Stimulated activated CD4-positive, alpha-beta T cell treated with anti-CD3 and anti-CD28 coated beads, Interleukin-1b, Interleukin-23, amount 100 ng/mL, for 4 hours (primary cell): ENCODE results near the gene PANK2.
A peak's percentile ranks its signal among the peaks of the same experiment; 100 is the strongest.
"Not testable (repeated sequence)": the region's sequence is repeated elsewhere in the genome, so short reads cannot be mapped to it uniquely, and the experiment has no call there.

Experiments used
- DNase-seq, 2 donors: peaks; one replicate each; pipeline ENCODE4 v3.0.0-alpha.2; 2020; ENCODE audit warnings: low read depth in 2 of 2

The PANK2 gene

DNA sequence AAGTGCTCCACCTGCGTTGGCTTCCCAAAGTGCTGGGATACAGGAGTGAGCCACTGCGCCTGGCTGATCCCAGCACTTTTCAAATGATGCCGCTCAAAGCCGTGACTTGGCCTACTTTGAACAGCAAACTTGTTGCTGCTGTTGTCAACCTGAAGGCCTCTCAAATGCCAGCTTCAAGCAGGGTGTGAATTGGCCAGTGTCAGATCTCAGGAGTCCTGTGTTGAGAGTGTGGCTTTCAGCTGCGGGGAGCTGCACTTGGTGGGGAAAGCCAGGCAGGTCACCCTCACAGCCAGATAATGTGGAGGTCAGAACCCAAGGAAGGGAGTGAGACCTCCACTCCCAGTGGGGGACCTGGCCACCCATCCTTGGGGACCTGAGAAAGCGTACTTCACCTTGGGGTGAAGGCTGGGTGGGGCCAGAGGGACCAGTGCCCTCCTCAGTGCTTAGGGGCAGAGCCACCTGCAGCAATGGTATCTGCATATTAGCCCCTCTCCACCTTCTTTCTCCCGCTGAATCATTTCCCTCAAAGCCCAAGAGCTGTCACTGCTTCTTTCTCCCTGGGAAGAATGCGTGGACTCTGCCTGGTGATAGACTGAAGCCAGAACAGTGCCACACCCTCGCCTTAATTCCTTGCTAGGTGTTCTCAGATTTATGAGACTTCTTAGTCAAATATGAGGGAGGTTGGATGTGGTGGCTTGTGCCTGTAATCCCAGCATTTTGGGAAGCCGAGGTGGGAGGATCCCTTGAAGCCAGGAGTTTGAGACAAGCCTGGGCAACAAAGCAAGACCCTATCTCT is 19.1 kb upstream of the PANK2 start:
- DNase-seq = no peak

DNA sequence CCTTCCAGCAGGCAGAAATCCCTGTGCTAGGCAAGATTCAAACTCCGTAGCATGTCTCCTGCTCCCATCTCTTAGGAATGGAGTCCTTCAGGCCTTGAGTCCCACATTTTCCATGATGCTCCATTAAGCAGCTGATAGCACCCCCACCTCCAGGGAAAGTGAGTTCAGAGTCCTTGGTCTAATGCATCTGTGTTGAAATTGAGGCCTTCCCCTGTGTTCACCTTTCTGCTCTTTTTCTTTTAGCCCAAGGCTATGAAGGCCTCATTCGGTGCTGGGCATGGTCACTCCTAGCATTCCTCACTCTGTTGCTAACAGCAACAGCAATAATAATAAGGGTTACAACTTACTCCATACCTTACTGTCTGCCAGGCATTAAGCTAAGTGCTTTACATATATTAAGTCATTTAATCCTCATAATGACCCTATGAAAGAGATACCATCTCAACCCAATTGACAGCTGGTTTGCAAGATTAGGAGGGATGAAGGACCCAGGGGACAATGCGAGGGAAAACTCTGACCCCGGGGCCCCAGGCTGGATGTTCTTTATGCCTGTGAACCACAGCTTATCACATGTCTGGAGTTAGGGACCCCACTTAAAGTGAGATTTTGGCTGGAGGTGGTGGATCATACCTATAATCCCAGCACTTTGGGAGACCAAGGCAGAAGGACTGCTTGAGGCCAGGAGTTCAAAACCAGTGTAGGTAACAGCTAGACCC is 17.5 kb upstream of the PANK2 start:
- no peak for DNase-seq

DNA sequence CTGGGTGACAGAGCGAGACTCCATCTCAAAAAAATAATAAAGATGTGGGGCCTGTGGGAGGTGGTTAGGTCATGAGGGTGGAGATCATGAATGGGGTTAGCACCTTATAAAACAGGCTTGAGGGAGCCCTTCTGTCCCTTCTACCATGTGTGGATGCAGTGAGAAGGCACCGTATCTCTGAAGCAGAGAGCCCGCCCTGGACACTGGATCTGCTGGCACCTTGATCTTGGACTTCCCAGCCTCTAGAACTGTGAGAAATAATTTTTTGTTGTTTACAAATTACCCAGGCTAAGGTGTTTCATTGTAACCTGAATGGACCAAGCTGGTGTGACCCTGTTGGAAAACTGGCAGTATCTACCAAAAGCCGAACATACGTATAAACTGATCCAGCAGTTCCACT is 15.7 kb upstream of the PANK2 start:
- no peak for DNase-seq

DNA sequence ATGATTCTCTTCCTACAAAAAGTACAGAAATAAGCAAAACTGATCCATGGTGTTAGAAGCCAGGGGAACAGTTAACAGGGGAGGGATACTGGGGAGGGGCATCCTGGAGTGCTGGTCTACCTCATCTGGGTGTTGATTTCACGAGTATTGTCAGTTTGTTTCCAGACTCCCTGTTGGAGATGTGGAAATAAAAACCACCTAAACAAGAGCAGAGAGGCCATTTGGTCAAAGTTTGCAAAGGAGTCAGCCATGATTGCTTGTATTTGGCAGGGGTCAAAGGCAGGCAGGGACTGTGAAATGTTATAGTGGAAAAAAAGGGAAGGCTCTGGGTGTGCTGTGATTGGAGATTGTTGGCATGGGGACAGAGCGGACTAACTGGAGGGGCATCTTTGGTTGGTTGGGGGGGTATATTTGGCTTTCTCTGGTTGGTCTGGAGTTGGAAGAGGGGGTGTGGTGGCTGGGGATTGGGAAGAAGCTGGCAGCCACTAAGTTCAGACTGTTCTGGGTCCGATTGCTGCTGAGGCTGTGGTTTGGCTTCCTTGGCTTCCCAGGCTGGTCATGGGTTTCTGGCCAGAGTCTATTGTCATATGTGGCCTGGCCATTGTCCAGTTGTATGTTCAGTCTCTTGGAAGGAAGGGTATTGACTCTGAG is 14.9 kb upstream of the PANK2 start:
- no peak for DNase-seq

DNA sequence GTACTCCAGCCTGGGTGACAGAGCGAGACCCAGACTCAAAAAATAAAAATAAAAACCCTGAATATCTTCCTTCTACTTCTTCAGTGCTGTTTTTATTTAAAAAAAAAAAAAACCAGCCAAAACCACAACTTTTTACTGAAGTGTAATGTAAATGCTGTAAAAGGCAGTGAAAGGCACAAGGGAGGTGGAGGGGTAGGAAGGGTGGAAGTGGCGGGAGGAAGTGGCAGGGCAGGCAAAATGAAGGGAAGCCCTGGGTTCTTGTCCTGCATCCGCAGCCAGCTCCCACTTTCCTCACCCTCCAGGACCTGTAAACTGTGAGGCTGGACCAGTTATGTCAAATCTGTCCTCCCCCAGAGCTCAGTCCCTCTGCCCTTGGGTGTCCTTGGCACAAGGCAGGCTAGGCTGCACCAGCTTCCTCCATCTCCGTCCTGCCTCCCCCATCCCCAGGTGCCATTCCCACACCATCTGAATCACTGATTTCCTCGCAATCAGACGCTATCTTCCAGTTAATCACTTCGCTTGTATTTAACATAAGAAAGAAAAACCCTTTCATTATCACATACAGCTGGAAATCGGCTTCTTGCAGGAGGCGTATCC is 13.7 kb upstream of the PANK2 start:
- DNase-seq = no peak

- no peak for DNase-seq
These were observed 13.2 kb upstream of the PANK2 start for GRCh38 chr20:3876000-3876399.

DNA sequence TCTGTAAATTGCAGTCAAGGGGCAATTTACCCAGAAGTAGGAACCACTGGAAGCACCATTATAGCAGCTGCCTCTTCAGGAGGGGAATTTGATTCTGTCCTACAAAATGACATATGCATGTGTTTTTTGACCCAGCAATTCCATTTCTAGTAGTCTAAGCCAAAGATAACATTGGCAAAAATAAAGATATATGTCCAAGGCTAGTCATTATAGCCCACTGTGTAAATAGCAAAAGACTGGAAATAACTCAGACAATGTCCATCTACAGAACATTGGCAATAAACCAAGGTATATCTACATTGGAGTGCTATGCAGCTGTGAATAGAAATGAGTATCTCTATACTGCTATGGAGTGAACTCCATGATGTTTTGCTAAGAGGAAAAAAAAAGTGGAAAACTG is 12.5 kb upstream of the PANK2 start:
- no peak for DNase-seq

DNA sequence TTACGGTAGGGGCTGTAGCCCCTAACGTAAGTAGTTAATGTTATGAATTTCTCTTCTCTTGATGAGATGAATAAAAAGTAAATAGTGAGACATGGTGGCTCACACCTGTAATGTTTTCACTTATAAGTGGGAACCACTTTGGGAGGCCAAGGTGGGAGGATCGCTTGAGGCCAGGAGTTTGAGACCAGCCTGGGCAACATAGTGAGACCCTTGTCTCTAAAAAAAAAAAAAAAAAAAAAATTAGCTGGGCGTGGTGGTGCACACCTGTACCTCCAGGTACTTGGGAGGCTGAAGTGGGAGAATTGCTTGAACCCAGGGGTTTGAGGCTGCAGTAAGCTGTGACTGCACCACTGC is 10.3 kb upstream of the PANK2 start:
- DNase-seq = not testable (repeated sequence)

- no peak for DNase-seq
These were observed 3.5 kb upstream of the PANK2 start for GRCh38 chr20:3885715-3886114.

- no peak for DNase-seq
These were observed 1.1 kb upstream of the PANK2 start for GRCh38 chr20:3887876-3888620.

- peak in 1 of 2 donors; percentile 29 for DNase-seq
These were observed 556 bp downstream of the PANK2 start for GRCh38 chr20:3889489-3890397.

DNA sequence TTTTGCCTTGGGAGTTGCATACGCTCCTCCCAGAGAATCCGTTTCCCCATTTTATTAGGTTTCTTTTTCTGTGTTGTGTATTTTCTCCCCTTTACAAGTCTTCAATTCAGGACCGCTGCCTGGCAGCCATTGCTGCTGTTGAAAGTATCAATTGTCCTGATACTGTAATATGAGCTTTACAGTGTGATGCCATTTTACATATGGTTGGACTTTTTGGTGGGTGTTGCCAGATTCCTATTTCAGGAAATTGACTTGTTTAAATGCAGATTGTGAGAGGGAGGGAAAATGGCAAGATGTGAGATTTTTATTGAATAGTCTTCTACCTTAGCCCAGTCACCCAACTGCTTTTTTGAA is 1.2 kb downstream of the PANK2 start:
- DNase-seq = no peak

DNA sequence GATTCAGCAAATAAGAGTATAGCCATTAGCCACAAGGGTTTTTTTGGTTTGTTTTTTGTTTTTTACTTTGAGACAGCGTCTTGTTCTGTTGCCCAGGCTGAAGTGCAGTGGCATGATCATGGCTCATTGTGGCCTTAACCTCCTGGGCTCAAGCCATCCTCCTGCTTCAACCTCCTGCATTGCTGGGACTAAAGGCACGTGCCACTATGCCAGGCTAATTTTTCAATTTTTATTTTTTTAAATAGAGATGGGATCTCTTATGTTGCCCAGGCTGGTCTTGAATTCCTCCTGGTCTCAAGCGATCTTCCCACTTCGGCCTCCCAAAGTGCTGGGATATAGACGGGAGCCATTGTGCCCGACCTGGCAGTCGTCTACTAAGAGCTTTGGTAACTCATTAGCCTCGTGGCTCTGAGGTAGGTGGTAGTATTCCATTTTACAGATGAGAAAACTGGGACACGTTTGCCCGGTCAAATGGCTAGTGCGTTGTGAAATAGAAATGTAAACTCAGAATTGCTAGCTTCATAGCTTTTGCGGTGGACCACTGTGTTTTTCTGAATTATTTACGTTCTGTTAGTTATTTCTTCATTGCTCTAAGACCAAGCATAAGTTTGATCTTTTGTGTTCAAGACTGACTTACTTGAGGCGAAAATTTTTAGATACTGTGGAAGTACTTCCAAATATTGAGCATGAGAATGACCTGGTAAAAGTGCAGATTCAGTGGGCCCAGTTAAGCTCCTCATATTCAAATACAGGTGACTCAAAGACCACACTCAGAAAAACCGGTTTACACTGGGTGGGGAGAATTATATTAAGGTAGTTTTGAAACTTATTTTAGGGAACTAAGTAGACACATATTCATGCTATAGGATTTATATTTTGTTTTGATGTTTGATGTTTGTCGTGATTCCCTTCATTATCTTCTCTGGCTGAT is 2.1 kb downstream of the PANK2 start:
- no peak for DNase-seq

GRCh38 chr20:3894796-3895195 is 5.6 kb downstream of the PANK2 start:
- DNase-seq = no peak

DNA sequence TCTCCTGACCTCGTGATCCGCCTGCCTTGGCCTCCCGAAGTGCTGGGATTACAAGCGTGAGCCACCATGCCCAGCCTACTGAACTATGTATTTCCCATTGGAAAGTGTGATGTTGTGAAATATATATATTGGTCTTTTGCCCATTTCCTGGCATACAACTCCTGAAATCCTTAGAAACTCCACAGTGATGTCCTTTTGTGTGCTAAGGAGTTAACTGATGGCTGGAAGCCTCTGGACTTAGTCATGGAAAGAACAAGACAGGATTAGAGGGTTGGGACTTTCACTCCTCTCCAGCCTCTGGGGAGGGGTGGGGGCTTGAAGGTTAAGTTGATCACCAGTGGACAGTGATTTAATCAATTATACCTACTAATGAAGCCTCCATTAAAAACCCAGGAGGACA is 7.1 kb downstream of the PANK2 start:
- DNase-seq = no peak

DNA sequence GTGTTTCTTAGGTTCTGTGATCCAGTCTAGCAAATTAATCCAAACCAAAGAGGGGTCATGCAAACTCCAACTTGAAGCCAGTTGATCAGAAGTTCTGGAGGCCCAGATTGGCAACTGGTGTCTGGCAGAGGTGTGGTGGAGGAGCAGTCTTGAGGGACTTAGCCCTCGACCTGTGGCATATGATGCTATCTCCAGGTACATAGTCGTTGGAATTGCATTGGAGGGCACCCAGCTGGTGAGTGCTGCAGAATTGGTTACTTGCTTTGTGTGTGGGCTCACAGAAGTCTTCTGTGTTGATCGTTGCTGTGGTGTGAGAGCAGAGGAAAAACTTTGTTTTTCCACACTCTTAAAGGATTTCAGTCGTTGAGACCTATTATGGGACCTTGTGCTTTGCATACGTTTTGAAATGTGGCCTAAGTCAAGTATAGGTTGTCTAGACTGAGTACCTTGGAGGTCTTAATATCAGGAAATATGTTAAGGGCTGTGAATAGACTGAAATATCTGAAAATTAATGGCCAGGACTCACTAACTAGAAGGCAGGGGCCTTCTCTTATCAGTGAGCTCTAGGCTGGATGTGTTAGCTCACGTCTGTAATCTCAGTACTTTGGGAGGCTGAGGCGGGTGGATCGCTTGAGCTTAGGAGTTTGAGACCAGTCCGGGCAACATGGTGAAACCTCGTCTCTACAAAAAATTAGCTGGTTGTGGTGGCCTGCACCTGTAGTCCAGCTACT is 7.8 kb downstream of the PANK2 start:
- DNase-seq = no peak

- DNase-seq = not testable (repeated sequence)
These were observed 9.0 kb downstream of the PANK2 start for GRCh38 chr20:3898181-3898580.

- no peak for DNase-seq
These were observed 9.5 kb downstream of the PANK2 start for GRCh38 chr20:3898639-3899038.

- DNase-seq = no peak
These were observed 11.0 kb downstream of the PANK2 start for GRCh38 chr20:3900187-3900604.
